Fibroblast of the conjunctiva (primary cell): ENCODE measurements around the gene ZNF546.

ENCODE experiments used
- DNase-seq: peaks from one replicate; pipeline ENCODE4 v3.0.0-alpha.2; 2010; ENCODE audit warnings: low read depth

ZNF546 gene

DNA sequence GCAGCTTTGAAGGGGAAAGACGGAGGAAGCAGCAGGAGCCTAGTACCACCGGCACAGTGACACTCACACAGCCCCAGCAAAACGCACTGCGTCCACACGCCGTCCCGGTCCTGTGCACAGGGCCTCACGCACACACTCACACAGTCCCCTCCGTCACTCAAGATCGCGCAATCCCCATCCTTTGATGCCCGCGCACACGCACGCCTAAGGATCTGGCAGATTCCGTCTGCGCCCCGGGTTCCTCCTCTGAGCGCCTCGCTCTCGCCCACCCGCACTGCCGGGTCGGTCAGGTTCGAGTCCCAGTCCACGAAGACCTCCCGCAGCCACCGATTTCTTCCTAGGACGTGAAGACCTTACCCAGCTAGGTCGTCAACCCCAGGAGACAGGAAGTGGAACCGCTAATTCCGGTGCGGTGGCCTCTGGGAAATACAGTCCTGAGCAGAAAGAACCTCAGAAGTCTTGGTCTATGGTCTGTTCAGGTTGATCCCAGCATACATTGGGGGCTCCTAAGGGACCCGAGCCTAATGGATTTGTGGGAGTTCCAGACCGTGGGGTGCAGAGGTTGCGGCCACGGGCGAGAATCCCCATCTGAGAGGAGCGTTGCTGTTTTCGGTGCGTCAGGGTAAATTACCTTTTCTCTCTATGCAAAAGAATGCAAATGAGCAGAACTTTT is 59.1 kb downstream of the ZNF546 start, which contains the start of gene ZNF780B:
Gene ZNF780B (minus strand): TSS at position 400 of the 673 bp plus-strand sequence. CDS start 5,899 bp downstream, outside the sequence.
- DNase-seq: peak; percentile 27

DNA sequence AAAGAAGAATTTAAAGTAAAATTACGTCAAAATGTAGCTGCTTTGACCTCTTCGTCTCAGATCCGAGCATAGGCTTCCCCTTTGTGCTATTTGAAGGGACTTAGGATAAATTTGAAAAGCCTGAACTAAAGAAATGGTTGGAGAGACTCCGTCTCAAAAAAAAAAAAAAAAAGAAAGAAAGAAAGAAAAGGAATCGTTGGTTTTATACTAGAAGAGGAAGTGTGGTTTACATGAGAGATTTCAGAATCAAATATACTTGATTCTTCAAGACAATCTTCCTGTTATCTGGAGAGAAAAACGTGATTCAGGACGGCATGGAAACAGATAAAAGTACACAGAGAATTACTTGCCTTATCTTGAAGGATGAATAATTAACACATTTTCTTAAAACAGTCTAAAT is 59.6 kb downstream of the ZNF546 start:
- DNase-seq: no peak

DNA sequence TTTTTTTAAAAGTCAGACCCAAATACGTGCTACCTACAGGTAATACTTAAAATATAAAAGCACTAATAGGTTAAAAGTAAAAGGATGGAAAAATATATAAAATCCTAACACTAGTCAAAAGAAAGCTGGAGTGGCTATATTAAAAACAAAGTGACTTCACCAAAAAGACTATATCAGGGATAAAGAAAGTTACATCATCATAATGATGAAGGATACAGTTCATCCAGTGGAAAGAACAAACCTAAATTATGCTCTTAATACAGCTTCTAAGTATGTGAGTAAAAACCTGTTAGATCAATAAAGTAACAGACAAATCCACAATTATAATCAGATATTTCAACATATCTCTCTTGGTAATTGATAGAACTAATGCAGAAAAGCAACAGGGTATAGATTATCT is 60.3 kb downstream of the ZNF546 start:
- DNase-seq: no peak

DNA sequence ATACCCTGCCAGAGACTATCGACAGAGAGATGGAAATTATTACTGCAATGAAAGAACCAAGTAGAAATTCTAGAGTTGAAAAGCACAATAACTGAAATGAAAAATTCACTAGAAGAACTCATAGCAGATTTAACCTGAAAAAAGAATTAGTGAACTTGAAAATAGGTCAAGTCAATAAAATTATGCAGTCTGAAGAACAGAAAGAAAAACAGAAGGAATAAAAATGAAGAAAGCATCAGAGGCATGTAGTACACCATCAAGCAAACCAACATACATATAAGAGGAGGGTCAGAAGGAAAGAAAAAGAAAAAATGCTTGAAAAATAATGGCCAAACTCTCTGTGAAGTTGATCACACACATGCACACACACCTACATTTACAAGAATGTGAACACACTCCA is 62.8 kb downstream of the ZNF546 start:
- DNase-seq: no peak

DNA sequence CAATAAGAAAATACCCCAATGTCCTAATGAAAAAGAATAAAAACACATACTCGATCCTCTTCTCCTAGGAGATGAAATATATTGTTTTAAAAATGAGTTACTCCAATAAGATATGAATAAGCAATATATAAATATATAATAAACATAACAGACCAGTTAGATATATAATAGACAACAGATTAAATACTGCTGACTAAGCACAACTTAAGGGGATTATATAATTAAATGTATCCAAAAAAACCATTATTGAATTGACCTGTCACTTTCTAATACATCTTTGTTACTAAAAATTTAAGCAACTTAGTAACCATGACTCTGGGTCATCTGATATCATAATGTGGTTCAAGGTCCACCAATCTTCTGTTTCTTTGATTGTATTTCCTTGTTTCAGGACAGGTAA is 73.2 kb downstream of the ZNF546 start:
- DNase-seq: no peak
